ENCODE data around the gene HIPK4. TPM values are rescaled to one million over a fixed set of nuclear protein-coding genes. Genes with fewer than 3 reads are reported as not detected.
"Not testable (repeated sequence)": the region's sequence is repeated elsewhere in the genome, so short reads cannot be mapped to it uniquely, and the experiment has no call there.

The HIPK4 gene
- polyA plus RNA-seq, 3 donors, result 0.02 to 0.10 TPM; not detected in 1

- WGBS, 3 donors, result 91 to 96% (median 91%) methylated on average over 11 to 17 of the region's 17 CpGs
- no peak overlapping the region for H3K27ac ChIP-seq (ENCODE audit: low read depth, low read length)
Observed at GRCh38 chr19:40376286-40376862, 13.6 kb downstream of the HIPK4 start.

GRCh38 chr19:40374084-40374483 lies 15.9 kb downstream of the HIPK4 start:
- no peak overlapping the region for H3K27ac ChIP-seq (ENCODE audit: low read depth, low read length)
- 96 to 98% (median 96%) methylated on average over 7 of the region's 7 CpGs for whole genome bisulfite sequencing, 3 donors

GRCh38 chr19:40371802-40372122 lies 18.2 kb downstream of the HIPK4 start:
- 95 to 99% (median 99%) methylated on average over 5 of the region's 5 CpGs for WGBS, 3 donors
- H3K27ac ChIP-seq (ENCODE audit: low read depth, low read length), result no peak overlapping the region

DNA sequence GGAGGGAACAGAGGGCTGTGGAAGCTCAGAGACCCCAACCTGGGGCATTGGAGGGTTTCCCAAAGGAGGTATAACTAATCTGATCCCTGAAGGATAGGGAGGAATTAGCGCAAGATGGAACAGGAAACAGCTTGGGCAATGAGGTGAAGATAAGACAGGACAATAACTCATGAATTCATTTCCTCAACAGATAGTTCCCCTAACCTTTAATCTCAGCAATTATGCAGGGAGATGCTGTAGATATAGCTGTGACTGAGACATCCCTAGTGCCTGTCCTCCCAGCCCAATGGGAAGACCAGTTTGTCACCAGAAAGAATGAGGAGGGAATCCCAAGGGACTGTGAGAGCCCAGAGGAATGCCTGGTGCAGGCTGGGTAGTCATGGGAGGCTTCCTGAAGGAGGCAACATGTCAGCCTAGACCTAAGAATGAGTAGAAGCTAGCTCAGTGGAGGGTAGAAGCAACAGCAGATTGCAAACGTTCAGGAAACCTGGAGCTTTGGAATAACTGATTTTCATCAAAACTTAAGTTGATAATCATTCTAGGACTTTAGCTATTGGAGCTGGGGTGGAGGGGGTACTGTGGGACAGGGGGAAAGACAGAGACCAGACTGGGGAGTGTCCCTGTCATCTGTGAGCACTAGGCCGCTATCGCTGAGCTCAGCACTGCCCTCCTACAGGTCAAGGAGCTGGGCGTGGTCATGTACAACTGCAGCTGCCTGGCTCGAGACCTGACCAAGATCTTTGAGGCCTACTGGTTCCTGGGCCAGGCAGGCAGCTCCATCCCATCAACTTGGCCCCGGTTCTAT lies 18.8 kb downstream of the HIPK4 start:
- no peak overlapping the region for H3K27ac ChIP-seq (ENCODE audit: low read depth, low read length)
- 82 to 90% (median 83%) methylated on average over 7 of the region's 7 CpGs for WGBS, 3 donors

DNA sequence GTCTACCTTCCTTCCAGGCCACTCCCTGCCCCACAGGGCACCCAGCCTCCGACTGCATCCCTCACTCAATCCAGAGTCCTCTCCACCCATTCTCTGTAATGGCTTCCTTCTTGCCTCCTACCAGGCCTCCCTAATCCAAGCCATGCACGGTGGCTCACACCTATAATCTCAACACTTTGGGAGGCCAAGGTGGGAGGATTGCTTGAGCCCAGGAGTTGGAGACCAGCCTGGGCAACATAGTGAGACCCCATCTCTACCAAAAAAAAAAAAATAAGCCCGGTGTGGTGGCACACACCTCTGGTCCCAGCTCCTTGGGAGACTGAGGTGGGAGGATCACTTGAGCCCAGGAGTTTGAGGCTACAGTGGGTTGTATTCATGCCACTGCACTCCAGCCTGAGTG lies 19.7 kb downstream of the HIPK4 start:
- WGBS, 3 donors, result 96 to 100% (median 100%) methylated on average over 3 of the region's 3 CpGs
- not testable (repeated sequence) for H3K27ac ChIP-seq (ENCODE audit: low read depth, low read length)

- 89 to 92% (median 90%) methylated on average over 12 of the region's 12 CpGs for WGBS, 3 donors
- H3K27ac ChIP-seq (ENCODE audit: low read depth, low read length), result no peak overlapping the region
Observed at GRCh38 chr19:40369797-40370196, 20.2 kb downstream of the HIPK4 start.

DNA sequence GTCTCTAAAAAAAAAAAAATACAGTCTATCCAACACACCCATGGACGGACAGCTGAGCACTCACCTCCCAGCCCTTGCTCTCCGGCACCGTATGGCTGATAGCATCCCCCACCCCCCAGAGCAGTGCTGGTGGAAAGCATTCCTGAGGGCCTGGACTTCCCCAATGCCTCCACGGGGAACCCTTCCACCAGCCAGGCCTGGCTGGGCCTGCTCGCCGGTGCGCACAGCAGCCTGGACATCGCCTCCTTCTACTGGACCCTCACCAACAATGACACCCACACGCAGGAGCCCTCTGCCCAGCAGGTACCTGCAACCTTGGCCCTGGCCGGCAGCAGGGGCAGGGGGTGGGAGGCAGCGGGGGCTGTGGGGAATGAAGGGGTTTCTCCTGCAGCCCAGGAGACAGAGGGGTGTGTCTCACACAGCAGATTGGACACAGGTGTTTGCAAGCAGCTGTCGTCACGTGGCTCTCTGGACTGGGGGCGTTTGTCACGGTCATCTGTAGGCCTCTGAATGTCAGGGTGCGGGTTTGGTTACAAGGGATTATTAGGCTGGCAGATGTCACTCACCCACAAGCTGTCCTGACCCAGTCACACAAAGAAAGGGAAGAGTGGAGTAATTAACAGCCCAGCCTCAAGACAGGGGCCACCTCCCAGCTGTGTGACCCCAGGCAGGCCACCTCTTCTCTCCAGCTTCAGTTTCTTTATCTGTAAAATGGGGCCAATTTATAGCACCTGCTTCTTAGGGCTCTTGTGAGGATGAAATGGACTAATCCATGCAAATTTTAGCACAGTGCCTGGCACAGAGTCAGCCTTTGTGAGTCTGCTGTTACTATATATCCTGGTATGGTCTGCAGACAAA lies 22.2 kb downstream of the HIPK4 start:
- WGBS, 3 donors, result 82 to 89% (median 89%) methylated on average over 16 of the region's 16 CpGs
- no peak overlapping the region for H3K27ac ChIP-seq (ENCODE audit: low read depth, low read length)

GRCh38 chr19:40366697-40367561 lies 23.1 kb downstream of the HIPK4 start:
- no peak overlapping the region for H3K27ac ChIP-seq (ENCODE audit: low read depth, low read length)
- 80 to 89% (median 81%) methylated on average over 26 to 27 of the region's 27 CpGs for WGBS, 3 donors

- WGBS, 3 donors, result 25 to 47% (median 35%) methylated on average over 28 of the region's 28 CpGs
- no peak overlapping the region for H3K27ac ChIP-seq (ENCODE audit: low read depth, low read length)
Observed at GRCh38 chr19:40365613-40366401, 24.2 kb downstream of the HIPK4 start.

DNA sequence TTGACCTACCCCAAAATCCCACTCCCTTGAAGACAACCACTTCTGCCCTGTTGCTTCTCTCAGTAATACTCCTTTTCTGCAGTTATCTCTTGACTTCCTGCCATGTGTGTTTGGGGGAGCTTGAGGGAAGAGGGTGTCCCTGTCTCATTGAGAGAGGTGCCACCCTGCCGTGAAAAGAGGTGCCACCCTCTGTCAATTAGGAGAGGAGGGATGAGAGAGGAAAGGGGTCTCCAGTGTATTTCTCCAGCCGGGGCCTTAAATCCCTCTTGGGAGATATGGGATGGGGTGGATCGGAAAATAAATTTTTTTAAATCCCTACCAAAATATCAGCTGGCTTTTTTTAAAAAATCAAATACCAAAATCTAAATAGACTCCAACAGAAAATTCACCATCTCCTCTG lies 25.0 kb downstream of the HIPK4 start:
- H3K27ac ChIP-seq (ENCODE audit: low read depth, low read length), result no peak overlapping the region
- WGBS, 3 donors, result 65 to 75% (median 70%) methylated on average over 3 of the region's 3 CpGs

DNA sequence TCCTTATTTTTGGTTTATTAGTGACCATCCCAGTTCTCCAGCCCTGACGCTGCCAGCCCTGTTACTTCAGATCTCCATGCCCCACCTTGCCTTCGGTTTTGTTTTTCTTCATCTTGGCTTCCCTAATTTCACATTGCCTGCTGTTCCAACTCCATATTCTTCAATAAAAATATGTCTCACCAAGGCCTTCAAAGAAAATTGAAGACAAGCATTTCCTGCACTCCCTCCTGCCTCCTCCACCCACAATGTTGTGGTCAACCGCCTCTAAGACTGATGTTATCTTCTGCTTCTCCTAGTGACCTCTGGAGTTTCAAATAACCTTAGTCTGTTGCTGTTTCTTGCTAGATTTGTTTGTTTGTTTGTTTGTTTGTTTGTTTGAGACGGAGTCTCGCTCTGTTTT lies 26.9 kb downstream of the HIPK4 start:
- no peak overlapping the region for H3K27ac ChIP-seq (ENCODE audit: low read depth, low read length)
- 62 to 87% (median 66%) methylated on average over 5 of the region's 5 CpGs for WGBS, 3 donors

DNA sequence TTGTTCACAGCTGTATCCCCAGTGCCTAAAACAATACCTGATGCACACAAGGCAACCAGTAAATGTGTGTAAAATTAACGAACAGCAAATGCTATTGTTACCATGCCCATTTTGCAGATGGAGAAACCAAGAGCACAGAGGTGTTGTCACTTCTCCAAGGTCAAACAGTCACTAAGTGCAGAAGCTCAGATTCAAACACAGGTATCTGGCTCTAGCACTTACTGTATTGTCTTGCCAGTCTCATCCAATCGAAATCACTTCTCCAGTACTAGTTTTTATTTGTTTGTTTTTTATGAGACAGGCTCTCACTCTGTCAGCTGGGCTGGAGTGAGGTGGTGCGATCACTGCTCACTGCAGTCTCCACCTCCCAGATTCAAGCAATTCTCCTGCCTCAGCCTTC lies 27.8 kb downstream of the HIPK4 start:
- WGBS, 3 donors, result 84 to 95% (median 92%) methylated on average over 3 of the region's 3 CpGs
- no peak overlapping the region for H3K27ac ChIP-seq (ENCODE audit: low read depth, low read length)

GRCh38 chr19:40360708-40361241 lies 29.2 kb downstream of the HIPK4 start:
- 65 to 93% (median 73%) methylated on average over 12 of the region's 12 CpGs for WGBS, 3 donors
- no peak overlapping the region for H3K27ac ChIP-seq (ENCODE audit: low read depth, low read length)

DNA sequence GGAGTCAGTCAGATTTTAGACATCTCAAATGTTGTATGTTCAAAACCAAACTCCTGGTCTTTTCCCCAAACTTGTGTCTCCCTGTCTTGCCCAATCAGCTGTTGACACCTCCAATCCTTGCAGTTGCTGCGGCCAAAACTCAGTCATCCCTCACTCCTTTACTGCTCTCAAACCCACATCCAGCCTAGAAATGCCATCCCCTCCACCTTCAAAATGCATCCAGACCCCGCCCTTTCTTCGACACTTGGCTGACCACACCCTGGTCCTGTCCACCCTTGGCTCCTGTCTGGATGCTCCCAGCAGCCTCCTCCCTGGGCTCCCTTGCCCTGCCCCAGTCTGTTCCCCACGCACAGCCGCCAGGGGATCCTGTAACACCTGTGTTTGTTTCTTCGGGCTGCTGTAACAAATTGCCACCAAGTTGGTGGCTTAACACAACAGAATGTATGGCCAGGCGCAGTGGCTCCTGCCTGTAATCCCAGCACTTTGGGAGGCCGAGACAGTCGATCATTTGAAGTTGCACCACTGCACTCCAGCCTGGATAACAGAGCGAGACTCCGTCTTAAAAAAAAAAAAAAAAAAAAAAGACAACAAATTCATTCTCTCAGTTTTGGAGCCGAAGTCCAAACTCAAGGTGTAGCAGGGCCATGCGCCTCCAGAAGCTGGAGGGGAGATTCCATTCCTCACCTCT lies 29.8 kb downstream of the HIPK4 start:
- 85 to 90% (median 89%) methylated on average over 13 of the region's 13 CpGs for WGBS, 3 donors
- no peak overlapping the region for H3K27ac ChIP-seq (ENCODE audit: low read depth, low read length)

GRCh38 chr19:40358773-40359172 lies 31.2 kb downstream of the HIPK4 start:
- no peak overlapping the region for H3K27ac ChIP-seq (ENCODE audit: low read depth, low read length)
- WGBS, 3 donors, result 68 to 91% (median 69%) methylated on average over 3 to 5 of the region's 5 CpGs

- WGBS, 3 donors, result 80 to 87% (median 85%) methylated on average over 3 of the region's 3 CpGs
- H3K27ac ChIP-seq (ENCODE audit: low read depth, low read length), result no peak overlapping the region
Observed at GRCh38 chr19:40357640-40358039, 32.3 kb downstream of the HIPK4 start.

All from adipose tissue (tissue), 3 donors.